Activated T-helper 17 cell treated with anti-CD3 and anti-CD28 coated beads, Interleukin-2, amount 50 U/mL, for 72 hours (primary cell): ENCODE results near the gene RPL18. TPM values are rescaled to one million over a fixed set of nuclear protein-coding genes. Genes with fewer than 3 reads are reported as not detected.

Experiments
- ATAC-seq: fragments of 150-1000 bp; cut with Tn5 transposase; replicated peaks from 2 replicates; pipeline ENCODE4 v1.10.0; 2021; ENCODE audit warnings: mild to moderate bottlenecking, moderate library complexity
- H3K27ac Mint-ChIP-seq: one replicate; pipeline ENCODE4 v1.8.0; 2022; ENCODE audit warnings: mixed read lengths
- H3K27me3 Mint-ChIP-seq: one replicate; pipeline ENCODE4 v1.8.0; 2022; ENCODE audit warnings: mixed read lengths
- H3K36me3 Mint-ChIP-seq: one replicate; pipeline ENCODE4 v1.8.0; 2022; ENCODE audit warnings: low read depth, mild to moderate bottlenecking, mixed read lengths
- H3K4me1 Mint-ChIP-seq: one replicate; pipeline ENCODE4 v1.8.0; 2022; ENCODE audit warnings: mixed read lengths
- H3K4me3 Mint-ChIP-seq: one replicate; pipeline ENCODE4 v1.8.0; 2022; ENCODE audit warnings: mild to moderate bottlenecking, mixed read lengths
- H3K9me3 Mint-ChIP-seq: one replicate; pipeline ENCODE4 v1.8.0; 2022; ENCODE audit warnings: mixed read lengths
- total RNA-seq, 2 donors: library from RNA; stranded (reverse); gene quantifications; one replicate each; pipeline ENCODE4 v1.2.3, GENCODE V29; 2022

RPL18 gene
- total RNA-seq, 2 donors from 2014 or later = 1,785 to 2,369 TPM

DNA sequence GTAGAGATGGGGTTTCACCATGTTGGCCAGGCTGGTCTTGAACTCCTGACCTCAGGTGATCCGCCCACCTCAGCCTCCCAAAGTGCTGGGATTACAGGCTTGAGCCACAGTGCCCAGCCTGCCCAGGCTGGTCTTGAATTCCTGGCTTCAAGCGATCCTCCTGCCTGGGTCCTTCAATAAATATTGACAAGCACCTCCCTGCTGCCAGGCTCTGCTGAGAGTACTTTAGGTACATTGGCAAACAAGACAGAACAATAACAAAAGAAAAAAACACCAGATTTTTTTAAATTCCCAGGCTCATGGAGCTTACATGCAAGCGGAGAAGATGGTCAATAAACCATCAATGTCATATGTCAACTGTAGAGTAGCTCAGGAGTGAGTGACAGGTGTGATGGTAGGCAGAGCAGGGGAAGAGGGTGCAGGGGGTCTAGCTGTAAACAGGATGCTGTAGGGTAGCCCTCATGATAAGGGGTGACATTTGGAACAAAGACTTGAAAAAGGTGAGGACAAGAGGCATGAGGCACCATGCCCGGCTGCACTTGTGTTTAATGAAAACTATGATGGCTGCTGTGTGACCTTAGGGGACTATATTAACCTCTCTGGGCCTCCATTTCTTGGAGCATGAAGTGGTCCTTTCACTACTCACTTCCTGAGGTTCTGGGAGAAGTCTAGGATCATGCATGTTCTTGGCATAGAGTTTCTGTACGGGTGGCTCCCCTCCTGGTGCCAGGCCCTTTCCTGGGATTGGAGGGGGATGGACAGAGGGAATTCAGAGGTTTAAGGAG lies 47.4 kb downstream of the RPL18 start:
- Mint-ChIP-seq H3K27ac (no peak overlapping the region), H3K9me3 (no peaks in the 10 kb centered on the region), H3K4me3 (no peak overlapping the region), H3K36me3 (no peaks in the 10 kb centered on the region), H3K4me1 (no peaks in the 10 kb centered on the region), H3K27me3 (no peaks in the 10 kb centered on the region)
- no peak for ATAC-seq

DNA sequence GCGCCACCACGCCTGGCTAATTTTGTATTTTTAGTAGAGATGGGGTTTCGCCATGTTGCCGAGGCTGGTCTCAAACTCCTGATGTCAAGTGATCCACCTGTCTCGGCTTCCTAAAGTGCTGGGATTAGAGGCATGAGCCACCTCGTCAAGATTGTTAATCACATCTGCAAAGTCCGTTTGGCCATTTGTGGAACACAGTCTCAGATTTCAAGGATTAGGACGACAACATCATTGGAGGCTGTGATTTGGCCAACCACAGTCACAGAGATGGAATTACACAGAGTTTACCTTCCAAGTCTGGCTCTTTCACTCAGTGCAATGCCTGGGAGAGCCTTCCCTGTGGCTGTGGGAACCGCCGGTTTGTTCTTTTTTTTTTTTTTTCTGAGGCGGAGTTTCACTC lies 49.2 kb downstream of the RPL18 start:
- ATAC-seq = no peak
- no peak overlapping the region for H3K27ac Mint-ChIP-seq
- no peaks in the 10 kb centered on the region for H3K36me3 Mint-ChIP-seq
- no peaks in the 10 kb centered on the region for H3K9me3 Mint-ChIP-seq
- H3K4me3 Mint-ChIP-seq = no peak overlapping the region
- H3K27me3 Mint-ChIP-seq = no peaks in the 10 kb centered on the region
- H3K4me1 Mint-ChIP-seq = no peaks in the 10 kb centered on the region

GRCh38 chr19:48568345-48568886 lies 50.6 kb downstream of the RPL18 start:
- peak; percentile 49 for ATAC-seq
- no peak overlapping the region for H3K27ac Mint-ChIP-seq
- no peaks in the 10 kb centered on the region for H3K4me1 Mint-ChIP-seq
- H3K9me3 Mint-ChIP-seq = no peaks in the 10 kb centered on the region
- no peaks in the 10 kb centered on the region for H3K27me3 Mint-ChIP-seq
- H3K4me3 Mint-ChIP-seq = no peak overlapping the region
- H3K36me3 Mint-ChIP-seq = no peaks in the 10 kb centered on the region

Other genes starting within 250 kb of the RPL18 start
- gene KDELR1, start 227.6 kb downstream of the RPL18 start, total RNA-seq = 10 to 100 TPM; 73.8 to 97.0 TPM
- gene GRIN2D, start 225.5 kb downstream of the RPL18 start, total RNA-seq = 1 to 10 TPM in 1 of 2 donors, under 1 TPM in 1; 0.28 to 1.2 TPM
- 10 to 100 TPM; 34.9 to 72.9 TPM for gene GRWD1, start 173.2 kb downstream of the RPL18 start, total RNA-seq
- 1 to 10 TPM; 1.7 to 2.1 TPM for gene KCNJ14, start 163.6 kb downstream of the RPL18 start, total RNA-seq
- 10 to 100 TPM; 30.6 to 35.4 TPM for gene CYTH2, start 149.8 kb downstream of the RPL18 start, total RNA-seq
- 1 to 10 TPM; 3.8 to 5.9 TPM for gene LMTK3, start 107.3 kb downstream of the RPL18 start, total RNA-seq
- gene SULT2B1, start 67.0 kb downstream of the RPL18 start, total RNA-seq = not detected
- gene SPACA4, start 12.4 kb downstream of the RPL18 start, total RNA-seq = not detected
- gene FAM83E, start 4.1 kb downstream of the RPL18 start, total RNA-seq = 1 to 10 TPM; 4.6 to 8.6 TPM
- 10 to 100 TPM; 31.3 to 49.3 TPM for gene SPHK2, start 328 bp upstream of the RPL18 start, total RNA-seq
- 1 to 10 TPM; 5.3 to 9.3 TPM for gene DBP, start 18.2 kb upstream of the RPL18 start, total RNA-seq
- gene CA11, start 27.0 kb upstream of the RPL18 start, total RNA-seq = 10 to 100 TPM in 1 of 2 donors, 1 to 10 TPM in 1; 6.1 to 16.4 TPM
- gene NTN5, start 53.8 kb upstream of the RPL18 start, total RNA-seq = 1 to 10 TPM in 1 of 2 donors, under 1 TPM in 1; 0.65 to 2.9 TPM
- gene FUT2, start 76.8 kb upstream of the RPL18 start, total RNA-seq = not detected
- gene MAMSTR, start 100.5 kb upstream of the RPL18 start, total RNA-seq = 1 to 10 TPM; 1.1 to 1.7 TPM
- under 1 TPM; 0.19 to 0.67 TPM for gene RASIP1, start 121.4 kb upstream of the RPL18 start, total RNA-seq
- gene IZUMO1, start 127.7 kb upstream of the RPL18 start, total RNA-seq = not detected
- gene FUT1, start 133.5 kb upstream of the RPL18 start, total RNA-seq = under 1 TPM; 0.30 to 0.40 TPM
- not detected for gene FGF21, start 136.3 kb upstream of the RPL18 start, total RNA-seq
- gene BCAT2, start 191.9 kb upstream of the RPL18 start, total RNA-seq = 10 to 100 TPM; 39.7 to 54.3 TPM
- gene HSD17B14, start 217.3 kb upstream of the RPL18 start, total RNA-seq = 1 to 10 TPM in 1 of 2 donors, not detected in 1; 1.6 TPM
- gene PLEKHA4, start 249.4 kb upstream of the RPL18 start, total RNA-seq = 10 to 100 TPM in 1 of 2 donors, 1 to 10 TPM in 1; 6.5 to 17.6 TPM